ENCODE data around the gene AGTRAP.

Gene AGTRAP

GRCh38 chr1:11761988-11762406 lies 26.1 kb downstream of the AGTRAP start, which contains the start of gene C1orf167:
Gene C1orf167 (plus strand): TSS chr1:11762193. CDS start chr1:11764401, 2,208 bp downstream.
- H3K18ac ChIP-seq (ENCODE audit: low read length): no peak within 1 kb of the TSS
- H2AK5ac ChIP-seq (ENCODE audit: low read length): no peak within 1 kb of the TSS
- H3K36me3 ChIP-seq (ENCODE audit: control insufficient read depth in 1 of 2, insufficient read depth in 2 of 2, low read length in 2 of 2): no peaks in the 10 kb centered on the region
- H2BK12ac ChIP-seq (ENCODE audit: low read length): no peak within 1 kb of the TSS
- H3K27ac ChIP-seq (ENCODE audit: low read depth, low read length): no peak within 1 kb of the TSS
- H3K23ac ChIP-seq (ENCODE audit: low read length): no peak within 1 kb of the TSS
- no peak within 1 kb of the TSS for H2BK5ac ChIP-seq (ENCODE audit: low read depth, low read length, poor library complexity)
- peak within 1 kb of the TSS; percentile 17 for H2AFZ ChIP-seq (ENCODE audit: insufficient read depth, low read length, poor library complexity)
- H3K4me1 ChIP-seq (ENCODE audit: control insufficient read depth in 1 of 2, insufficient read depth in 2 of 2, low read length in 2 of 2): peaks cover 0 to 3% of the 10 kb centered on the region in 2 experiments
- peaks cover 4% of the 10 kb centered on the region for H3K9me3 ChIP-seq (ENCODE audit: insufficient read depth, low read depth, low read length)
- WGBS (ENCODE audit: extremely low coverage, insufficient coverage, insufficient read length): no CpG with 5 or more reads among the region's 29 CpGs
- no peak within 1 kb of the TSS for H3K14ac ChIP-seq (ENCODE audit: low read length)
- H4K8ac ChIP-seq (ENCODE audit: low read depth, low read length): no peak within 1 kb of the TSS
- no peak within 1 kb of the TSS for H3K4ac ChIP-seq (ENCODE audit: low read depth, low read length)
- no peak within 1 kb of the TSS for H3K4me3 ChIP-seq (ENCODE audit: low read depth, low read length)
- peaks cover 8% of the 10 kb centered on the region for H3K27me3 ChIP-seq (ENCODE audit: insufficient read depth, low read length)
- H3K79me1 ChIP-seq (ENCODE audit: low read length): no peaks in the 10 kb centered on the region
- peak within 1 kb of the TSS; percentile 15 for H3K4me2 ChIP-seq (ENCODE audit: low read length)
- peak in 1 of 2 donors; percentile 44 for DNase-seq
- H4K91ac ChIP-seq (ENCODE audit: low read depth, low read length): no peak within 1 kb of the TSS
- no peaks in the 10 kb centered on the region for H3K79me2 ChIP-seq (ENCODE audit: control insufficient read depth, insufficient read depth, low read length, poor library complexity)
- H3K9ac ChIP-seq (ENCODE audit: low read length): no peak within 1 kb of the TSS
- H2BK120ac ChIP-seq (ENCODE audit: insufficient read depth, low read length, poor library complexity): no peak within 1 kb of the TSS
- H4K12ac ChIP-seq (ENCODE audit: low read depth, low read length): no peak within 1 kb of the TSS

GRCh38 chr1:11764115-11764514 lies 28.2 kb downstream of the AGTRAP start:
- Histone ChIP-seq H3K4me2 (ENCODE audit: low read length) (no peak overlapping the region), H2BK12ac (ENCODE audit: low read length) (no peak overlapping the region)

GRCh38 chr1:11764519-11764918 lies 28.6 kb downstream of the AGTRAP start:
- Histone ChIP-seq H4K12ac (ENCODE audit: low read depth, low read length) (no peak overlapping the region), H3K9me3 (ENCODE audit: insufficient read depth, low read depth, low read length) (peaks cover 4% of the 10 kb centered on the region), H4K8ac (ENCODE audit: low read depth, low read length) (no peak overlapping the region), H3K4me3 (ENCODE audit: low read depth, low read length) (no peak overlapping the region), H3K23ac (ENCODE audit: low read length) (no peak overlapping the region), H4K91ac (ENCODE audit: low read depth, low read length) (no peak overlapping the region), H3K14ac (ENCODE audit: low read length) (no peak overlapping the region), H2AK5ac (ENCODE audit: low read length) (no peak overlapping the region), H3K79me2 (ENCODE audit: control insufficient read depth, insufficient read depth, low read length, poor library complexity) (no peaks in the 10 kb centered on the region), H2BK120ac (ENCODE audit: insufficient read depth, low read length, poor library complexity) (no peak overlapping the region), H3K27ac (ENCODE audit: low read depth, low read length) (no peak overlapping the region), H3K4me2 (ENCODE audit: low read length) (no peak overlapping the region), H3K79me1 (ENCODE audit: low read length) (no peaks in the 10 kb centered on the region), H3K36me3 (ENCODE audit: control insufficient read depth in 1 of 2, insufficient read depth in 2 of 2, low read length in 2 of 2) (no peaks in the 10 kb centered on the region), H3K4me1 (ENCODE audit: control insufficient read depth in 1 of 2, insufficient read depth in 2 of 2, low read length in 2 of 2) (peaks cover 0 to 3% of the 10 kb centered on the region in 2 experiments), H2BK12ac (ENCODE audit: low read length) (no peak overlapping the region), H2BK5ac (ENCODE audit: low read depth, low read length, poor library complexity) (no peak overlapping the region), H2AFZ (ENCODE audit: insufficient read depth, low read length, poor library complexity) (no peak overlapping the region), H3K18ac (ENCODE audit: low read length) (no peak overlapping the region), H3K4ac (ENCODE audit: low read depth, low read length) (no peak overlapping the region), H3K9ac (ENCODE audit: low read length) (no peak overlapping the region), H3K27me3 (ENCODE audit: insufficient read depth, low read length) (peaks cover 8% of the 10 kb centered on the region)
- no peak for DNase-seq
- no CpG with 5 or more reads among the region's 7 CpGs for whole genome bisulfite sequencing (ENCODE audit: extremely low coverage, insufficient coverage, insufficient read length)

More at GRCh38 chr1:11764115-11764514, 28.2 kb downstream of the AGTRAP start:
- H3K4ac ChIP-seq (ENCODE audit: low read depth, low read length): no peak overlapping the region
- H4K12ac ChIP-seq (ENCODE audit: low read depth, low read length): no peak overlapping the region
- no peak for DNase-seq
- H3K27me3 ChIP-seq (ENCODE audit: insufficient read depth, low read length): peaks cover 8% of the 10 kb centered on the region
- no peaks in the 10 kb centered on the region for H3K36me3 ChIP-seq (ENCODE audit: control insufficient read depth in 1 of 2, insufficient read depth in 2 of 2, low read length in 2 of 2)
- H2AK5ac ChIP-seq (ENCODE audit: low read length): no peak overlapping the region
- no peak overlapping the region for H2AFZ ChIP-seq (ENCODE audit: insufficient read depth, low read length, poor library complexity)
- H3K79me2 ChIP-seq (ENCODE audit: control insufficient read depth, insufficient read depth, low read length, poor library complexity): no peaks in the 10 kb centered on the region
- peaks cover 4% of the 10 kb centered on the region for H3K9me3 ChIP-seq (ENCODE audit: insufficient read depth, low read depth, low read length)
- no peak overlapping the region for H3K9ac ChIP-seq (ENCODE audit: low read length)
- peak overlapping the region; percentile 23 for H3K4me3 ChIP-seq (ENCODE audit: low read depth, low read length)
- H2BK120ac ChIP-seq (ENCODE audit: insufficient read depth, low read length, poor library complexity): no peak overlapping the region
- no peak overlapping the region for H4K91ac ChIP-seq (ENCODE audit: low read depth, low read length)
- no peak overlapping the region for H3K23ac ChIP-seq (ENCODE audit: low read length)
- no CpG with 5 or more reads among the region's 3 CpGs for WGBS (ENCODE audit: extremely low coverage, insufficient coverage, insufficient read length)
- no peak overlapping the region for H4K8ac ChIP-seq (ENCODE audit: low read depth, low read length)
- H2BK5ac ChIP-seq (ENCODE audit: low read depth, low read length, poor library complexity): no peak overlapping the region
- H3K27ac ChIP-seq (ENCODE audit: low read depth, low read length): no peak overlapping the region
- H3K79me1 ChIP-seq (ENCODE audit: low read length): no peaks in the 10 kb centered on the region
- H3K14ac ChIP-seq (ENCODE audit: low read length): no peak overlapping the region
- H3K4me1 ChIP-seq (ENCODE audit: control insufficient read depth in 1 of 2, insufficient read depth in 2 of 2, low read length in 2 of 2): peaks cover 0 to 3% of the 10 kb centered on the region in 2 experiments
- no peak overlapping the region for H3K18ac ChIP-seq (ENCODE audit: low read length)

GRCh38 chr1:11765661-11766428 lies 29.9 kb downstream of the AGTRAP start:
- Histone ChIP-seq H3K4me3 (ENCODE audit: low read depth, low read length) (no peak overlapping the region), H3K9ac (ENCODE audit: low read length) (no peak overlapping the region), H2BK5ac (ENCODE audit: low read depth, low read length, poor library complexity) (no peak overlapping the region), H3K79me2 (ENCODE audit: control insufficient read depth, insufficient read depth, low read length, poor library complexity) (no peaks in the 10 kb centered on the region), H2AFZ (ENCODE audit: insufficient read depth, low read length, poor library complexity) (no peak overlapping the region), H3K27ac (ENCODE audit: low read depth, low read length) (no peak overlapping the region), H3K27me3 (ENCODE audit: insufficient read depth, low read length) (peaks cover 8% of the 10 kb centered on the region), H2BK12ac (ENCODE audit: low read length) (no peak overlapping the region), H2AK5ac (ENCODE audit: low read length) (no peak overlapping the region), H3K4me2 (ENCODE audit: low read length) (no peak overlapping the region), H3K9me3 (ENCODE audit: insufficient read depth, low read depth, low read length) (peaks cover 4% of the 10 kb centered on the region), H4K8ac (ENCODE audit: low read depth, low read length) (no peak overlapping the region), H3K18ac (ENCODE audit: low read length) (no peak overlapping the region), H4K91ac (ENCODE audit: low read depth, low read length) (no peak overlapping the region), H3K4me1 (ENCODE audit: control insufficient read depth in 1 of 2, insufficient read depth in 2 of 2, low read length in 2 of 2) (peaks cover 0 to 3% of the 10 kb centered on the region in 2 experiments), H2BK120ac (ENCODE audit: insufficient read depth, low read length, poor library complexity) (no peak overlapping the region), H3K14ac (ENCODE audit: low read length) (no peak overlapping the region), H3K79me1 (ENCODE audit: low read length) (no peaks in the 10 kb centered on the region), H3K4ac (ENCODE audit: low read depth, low read length) (no peak overlapping the region), H4K12ac (ENCODE audit: low read depth, low read length) (no peak overlapping the region), H3K23ac (ENCODE audit: low read length) (no peak overlapping the region), H3K36me3 (ENCODE audit: control insufficient read depth in 1 of 2, insufficient read depth in 2 of 2, low read length in 2 of 2) (no peaks in the 10 kb centered on the region)
- WGBS (ENCODE audit: extremely low coverage, insufficient coverage, insufficient read length): no CpG with 5 or more reads among the region's 19 CpGs
- no peak for DNase-seq
